ENCODE measurements around the gene MALL.
"Not testable (repeated sequence)": the region's sequence is repeated elsewhere in the genome, so short reads cannot be mapped to it uniquely, and the experiment has no call there.

The MALL gene

GRCh38 chr2:110120171-110121051 is 4.8 kb upstream of the MALL start:
- DNase-seq = no peak

DNA sequence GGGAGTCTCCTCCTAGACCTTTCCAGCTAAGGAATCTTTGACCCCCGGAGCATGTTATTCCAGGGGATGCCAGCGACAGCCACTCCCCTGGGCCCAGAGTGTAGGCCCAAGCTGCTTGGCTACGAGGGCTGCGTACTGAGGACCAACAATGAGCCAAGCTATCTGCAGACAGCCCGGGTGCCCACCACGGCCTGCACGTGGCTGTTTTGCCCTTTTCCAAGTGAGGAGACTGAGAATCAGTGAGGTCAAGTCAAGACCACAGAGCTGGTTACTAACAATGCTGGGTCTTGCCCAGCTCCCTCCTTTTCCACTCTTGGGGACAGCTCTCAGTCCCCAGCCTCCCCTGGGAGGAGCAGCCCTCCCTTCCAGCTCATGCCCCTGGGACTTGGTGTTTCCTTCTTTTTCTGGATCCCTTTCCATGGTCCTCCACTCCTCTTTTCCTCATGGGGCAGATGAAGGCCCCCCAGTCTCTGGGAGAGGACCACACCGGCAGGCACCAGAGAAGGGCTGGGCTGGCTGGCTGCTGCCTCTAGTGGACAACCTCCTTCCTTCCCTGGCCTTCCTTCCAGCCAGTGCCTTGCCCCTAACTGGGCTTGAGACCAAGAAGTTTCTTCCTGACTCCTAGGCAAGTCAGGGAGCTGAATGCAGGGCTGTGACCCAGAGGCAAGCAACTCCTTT is 550 bp upstream of the MALL start:
- no peak for DNase-seq

GRCh38 chr2:110114831-110115255 is 779 bp downstream of the MALL start:
- no peak for DNase-seq

GRCh38 chr2:110113961-110114591 is 1.5 kb downstream of the MALL start:
- DNase-seq = no peak

DNA sequence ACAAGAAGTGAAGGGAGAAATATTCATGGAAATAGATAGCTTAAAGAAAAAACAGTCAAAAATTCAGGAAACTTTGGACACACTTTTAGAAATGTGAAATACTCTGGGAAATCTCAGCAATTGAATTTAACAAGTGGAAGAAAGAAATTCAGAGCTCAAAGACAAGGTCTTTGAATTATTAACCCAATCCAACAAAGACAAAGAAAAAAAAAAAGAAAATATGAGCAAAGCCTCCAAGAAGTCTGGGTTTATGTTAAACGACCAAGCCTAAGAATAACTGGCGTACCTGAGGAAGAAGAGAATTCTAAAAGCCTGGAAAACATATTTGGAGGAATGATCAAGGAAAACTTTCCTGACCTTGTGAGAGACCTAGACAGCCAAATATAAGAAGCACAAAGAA is 7.3 kb downstream of the MALL start:
- DNase-seq = not testable (repeated sequence)

- DNase-seq = no peak
These were observed 8.2 kb downstream of the MALL start for GRCh38 chr2:110107092-110108079.

GRCh38 chr2:110106642-110107041 is 9.0 kb downstream of the MALL start:
- no peak for DNase-seq

DNA sequence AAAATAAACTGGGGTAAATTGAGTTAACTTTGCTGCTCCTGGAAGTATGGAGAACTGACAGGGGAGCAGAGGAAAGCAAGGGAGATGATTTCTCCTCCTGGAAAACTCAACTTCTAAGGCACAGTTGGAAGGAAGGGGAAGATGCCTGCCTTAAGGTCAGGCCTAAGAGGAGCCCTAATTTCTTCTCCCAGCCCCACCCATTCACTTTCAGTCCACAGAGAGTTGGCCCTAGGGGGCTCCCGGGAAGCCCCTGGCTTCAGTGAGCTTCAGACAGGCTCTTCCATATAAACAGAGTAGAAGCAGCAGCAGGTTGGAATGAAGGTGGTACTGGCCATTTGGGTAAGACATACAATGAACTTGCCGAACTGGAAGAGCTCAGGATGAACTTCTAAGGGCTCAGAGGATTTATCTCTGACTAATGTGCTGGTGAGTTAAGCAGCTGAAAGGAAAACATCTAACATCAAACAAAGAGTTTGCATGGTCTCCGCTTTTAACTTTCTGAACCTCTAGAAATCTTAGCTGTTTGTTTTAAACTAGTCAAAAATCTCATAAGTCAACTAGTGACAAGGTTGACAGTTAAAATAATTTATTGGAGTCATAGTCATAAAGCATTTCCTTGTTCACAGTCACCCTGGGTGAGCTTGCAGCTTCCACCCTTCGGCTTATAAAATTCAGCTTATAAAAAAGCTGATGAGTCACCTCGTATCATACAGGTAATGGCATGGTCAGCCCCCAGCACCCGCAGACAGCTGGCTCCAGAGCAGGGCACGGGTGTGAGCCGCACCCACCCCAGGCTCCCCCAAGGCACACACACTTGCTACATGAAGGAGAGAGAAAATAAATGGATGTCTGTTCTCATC is 9.8 kb downstream of the MALL start:
- DNase-seq = no peak

DNA sequence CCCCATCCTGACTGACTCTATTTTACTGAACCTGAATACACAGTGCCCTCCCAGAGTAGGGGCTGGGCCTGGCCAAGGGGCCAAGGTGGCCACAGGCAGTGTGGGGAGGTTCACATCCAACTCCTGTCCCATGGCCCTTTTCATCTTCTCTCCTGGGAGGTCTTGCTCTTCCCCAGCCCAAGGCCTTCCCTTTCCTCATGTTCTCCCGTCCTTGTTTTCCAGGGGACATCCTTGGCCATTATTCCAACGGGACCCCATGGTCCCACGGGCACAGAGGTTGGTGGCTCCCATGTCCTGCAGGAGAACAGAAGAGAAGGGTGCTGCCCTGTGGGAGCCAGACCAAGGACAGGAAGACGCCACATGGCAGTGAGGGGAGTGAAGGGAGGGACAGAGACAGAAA is 10.4 kb downstream of the MALL start:
- no peak for DNase-seq

DNA sequence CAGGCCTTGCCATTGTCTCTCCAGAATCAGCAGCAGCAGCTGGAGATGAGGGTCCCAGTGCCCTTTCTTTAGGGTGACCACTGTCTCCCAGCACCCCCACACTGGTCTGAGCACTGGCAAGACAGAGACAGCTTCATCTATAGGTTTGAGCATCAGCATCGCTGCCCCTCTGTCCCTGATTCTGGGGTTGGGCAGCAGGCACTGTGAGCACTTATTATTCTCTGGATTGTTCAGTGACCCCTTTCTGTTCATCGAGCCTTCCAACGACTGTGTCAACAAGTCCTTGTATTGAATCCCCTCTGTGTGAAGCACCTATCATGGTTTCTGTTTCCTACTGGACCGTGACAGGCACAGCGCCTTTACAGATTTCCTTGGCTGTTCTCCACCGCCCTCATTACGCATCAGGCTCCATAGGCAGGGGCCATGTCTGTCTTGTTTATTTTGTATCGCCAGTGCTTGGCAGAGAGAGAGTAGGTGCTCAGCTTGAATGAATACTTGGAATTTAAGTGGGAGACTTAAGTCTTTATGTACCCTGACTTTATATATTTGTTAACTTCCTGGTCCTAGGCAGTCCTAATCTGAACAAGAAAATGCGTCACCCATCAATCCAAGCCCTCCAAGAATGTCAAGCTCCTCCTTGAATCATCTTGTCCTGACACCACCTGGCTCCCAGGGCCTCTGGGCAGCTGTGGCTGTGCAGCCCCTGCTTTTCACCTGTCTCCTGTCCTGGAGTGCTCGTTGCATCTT is 11.4 kb downstream of the MALL start:
- no peak for DNase-seq

DNA sequence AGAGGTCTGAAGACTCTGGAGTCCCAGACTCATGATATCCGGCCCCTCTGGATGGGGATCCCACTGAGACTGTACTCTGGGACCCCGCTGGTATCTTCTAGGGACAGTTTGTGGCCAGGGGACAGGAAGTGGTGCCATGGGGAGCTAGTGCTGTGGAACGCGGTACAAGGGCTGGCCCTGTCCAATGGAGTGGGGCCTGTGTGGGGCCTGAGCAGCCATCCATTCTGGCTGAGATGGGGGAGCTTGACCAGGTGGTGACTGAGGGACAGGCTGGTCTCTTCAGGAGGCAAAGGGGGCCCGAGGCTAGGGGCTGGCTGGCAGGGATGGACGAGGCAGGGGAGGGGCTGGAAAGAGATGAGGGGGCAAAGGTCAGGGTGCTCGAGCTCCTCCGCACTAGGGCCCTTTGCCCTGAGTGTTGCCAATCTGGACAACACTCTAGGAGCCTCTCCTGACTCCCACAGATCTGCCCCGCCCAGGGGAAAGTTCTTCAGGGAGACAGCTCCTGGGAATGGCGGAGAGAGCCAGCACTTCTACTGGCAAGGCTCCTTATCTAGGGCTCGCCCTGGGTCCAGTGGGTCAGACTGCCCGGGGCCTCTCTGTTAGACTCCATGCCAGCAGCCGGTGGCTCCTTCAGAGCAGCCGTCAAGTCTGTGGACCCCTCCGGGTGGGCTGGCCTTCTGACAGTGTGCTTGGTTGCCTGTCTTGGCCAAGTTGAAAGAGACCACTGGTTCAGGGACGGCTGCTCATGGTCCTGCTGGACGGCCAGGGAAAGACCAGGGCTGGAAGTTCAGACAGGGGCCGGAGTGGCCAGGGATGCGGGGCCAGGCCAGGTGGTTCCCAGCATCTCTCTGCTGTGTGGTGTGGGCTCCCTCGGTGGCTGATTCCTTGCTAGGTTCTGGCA is 12.3 kb downstream of the MALL start:
- no peak for DNase-seq

DNA sequence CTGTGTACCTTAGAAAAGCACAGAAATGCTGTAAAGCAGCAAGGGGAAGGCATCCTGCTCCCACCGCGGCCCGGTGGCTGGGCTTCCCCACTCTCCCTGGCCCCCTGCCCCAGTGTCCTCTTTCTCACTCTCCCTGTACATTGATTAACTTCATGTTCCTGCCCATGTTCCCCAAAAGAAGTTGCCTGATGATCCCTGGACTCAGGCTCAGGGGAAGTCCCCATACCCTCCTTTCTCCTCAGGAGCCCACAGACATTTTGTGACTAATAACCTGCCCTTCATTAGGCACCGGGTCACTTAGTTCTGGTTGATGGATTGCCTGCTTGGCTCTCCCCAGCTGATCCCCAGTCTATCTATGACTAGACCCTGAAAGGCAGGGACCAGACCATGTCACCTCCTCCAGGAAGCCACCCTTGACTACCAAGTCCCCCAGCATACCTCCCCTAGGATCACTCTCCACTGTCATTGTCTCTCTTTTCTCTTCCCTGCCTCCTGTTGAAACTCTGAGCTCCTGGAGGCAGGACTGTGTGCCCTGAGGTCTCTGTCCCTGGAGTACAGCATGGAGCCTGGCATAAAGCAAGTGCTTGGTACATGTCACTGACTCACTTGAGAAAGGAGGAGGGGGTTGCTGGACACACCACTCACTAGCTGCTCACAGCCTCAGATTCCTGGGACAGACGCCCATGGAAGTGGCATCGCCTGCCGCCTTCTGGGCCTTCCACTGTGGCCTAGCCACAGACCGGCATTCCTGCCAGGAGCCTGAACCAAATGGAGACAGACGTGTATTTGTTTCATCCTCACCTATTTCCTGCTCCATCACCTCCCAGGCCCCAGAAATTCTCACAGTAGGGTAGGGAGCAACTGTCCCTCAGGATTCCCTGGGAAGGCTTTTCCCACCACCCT is 13.5 kb downstream of the MALL start:
- no peak for DNase-seq

- no peak for DNase-seq
These were observed 14.3 kb downstream of the MALL start for GRCh38 chr2:110101280-110101844.

DNA sequence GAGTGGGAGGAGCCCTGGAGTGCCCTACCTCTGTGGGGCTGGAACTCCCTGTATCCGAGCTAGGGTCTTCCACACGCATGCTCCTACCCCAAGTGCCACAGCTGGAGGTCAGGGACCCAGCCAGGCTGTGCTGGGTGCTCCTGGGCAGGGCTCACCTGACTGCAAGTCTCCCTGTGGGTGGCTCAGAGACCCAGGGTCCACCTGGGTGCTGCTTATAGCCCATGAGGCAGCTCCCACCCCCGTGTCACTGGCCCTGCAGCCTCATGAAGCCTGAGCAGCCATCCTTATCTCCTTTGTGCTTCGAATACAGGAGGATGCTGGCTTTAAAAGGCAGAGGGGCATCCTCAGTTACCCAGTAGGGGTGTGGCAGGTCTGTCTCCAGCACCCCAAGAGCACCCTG is 14.7 kb downstream of the MALL start:
- DNase-seq = not testable (repeated sequence)

- no peak for DNase-seq
These were observed 15.1 kb downstream of the MALL start for GRCh38 chr2:110100480-110100879.

- no peak for DNase-seq
These were observed 16.0 kb downstream of the MALL start for GRCh38 chr2:110099471-110100225.

DNA sequence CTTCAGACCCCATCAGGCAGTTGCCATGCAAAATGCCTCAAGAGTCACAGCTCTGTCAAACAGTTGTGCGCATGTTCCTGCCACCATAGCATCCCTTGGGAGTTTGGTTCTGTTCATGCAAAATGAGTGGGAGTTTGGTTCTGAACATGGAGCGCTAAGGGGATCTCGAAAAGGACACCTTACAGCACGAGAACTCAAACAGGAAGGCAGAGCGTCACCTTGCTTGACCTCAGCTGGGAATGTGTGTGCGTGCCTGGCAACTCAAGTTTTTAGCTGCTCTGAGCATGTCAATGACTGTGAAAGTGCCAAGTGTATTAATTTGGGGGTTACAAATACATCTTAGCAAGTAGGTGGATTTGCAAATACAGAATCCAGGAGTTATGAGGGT is 16.6 kb downstream of the MALL start:
- no peak for DNase-seq

All from stimulated activated CD4-positive, alpha-beta T cell treated with anti-CD3 and anti-CD28 coated beads, Interleukin-4, amount 100 ng/mL, for 1 hour (primary cell).